Neural crest cell (in vitro differentiated cells): ENCODE data around the gene PIK3CD. TPM values are rescaled to one million over a fixed set of nuclear protein-coding genes. Genes with fewer than 3 reads are reported as not detected.
A peak's percentile ranks its signal among the peaks of the same experiment; 100 is the strongest.

Experiments
- DNase-seq: peaks from one replicate; pipeline ENCODE4 v3.0.0; 2021; ENCODE audit warnings: low read depth, mixed read lengths, low spot score
- H3K27ac Mint-ChIP-seq: one replicate; pipeline ENCODE4 v1.8.0; 2021; ENCODE audit warnings: mild to moderate bottlenecking, mixed read lengths; ENCODE audit not compliant: unreplicated experiment
- H3K27me3 Mint-ChIP-seq: 2 replicates; pipeline ENCODE4 v1.8.0; 2021; ENCODE audit warnings: low read depth, mild to moderate bottlenecking, mixed read lengths
- H3K36me3 Mint-ChIP-seq: 2 replicates; pipeline ENCODE4 v1.8.0; 2021; ENCODE audit warnings: low read depth, mild to moderate bottlenecking, mixed read lengths
- H3K4me1 Mint-ChIP-seq: 2 replicates; pipeline ENCODE4 v1.8.0; 2021; ENCODE audit warnings: mixed read lengths
- H3K4me3 Mint-ChIP-seq: one replicate; pipeline ENCODE4 v1.8.0; 2021; ENCODE audit warnings: mild to moderate bottlenecking, mixed read lengths
- H3K9me3 Mint-ChIP-seq: 2 replicates; pipeline ENCODE4 v1.8.0; 2021; ENCODE audit warnings: mixed read lengths
- total RNA-seq: library from RNA; stranded (reverse); gene quantifications from 2 replicates; pipeline ENCODE4 v1.2.1, GENCODE V29; 2021
- TF ChIP-seq, protein P1 (sequence below): fragments of 200-600 bp; sonication (generic); conservative IDR thresholded peaks from 2 replicates; pipeline ENCODE4 v1.5.0; 2021; ENCODE audit warnings: antibody characterized with exemption, mild to moderate bottlenecking

The PIK3CD gene
- total RNA-seq, 1 donor from 2014 or later, result 1.9 TPM

DNA sequence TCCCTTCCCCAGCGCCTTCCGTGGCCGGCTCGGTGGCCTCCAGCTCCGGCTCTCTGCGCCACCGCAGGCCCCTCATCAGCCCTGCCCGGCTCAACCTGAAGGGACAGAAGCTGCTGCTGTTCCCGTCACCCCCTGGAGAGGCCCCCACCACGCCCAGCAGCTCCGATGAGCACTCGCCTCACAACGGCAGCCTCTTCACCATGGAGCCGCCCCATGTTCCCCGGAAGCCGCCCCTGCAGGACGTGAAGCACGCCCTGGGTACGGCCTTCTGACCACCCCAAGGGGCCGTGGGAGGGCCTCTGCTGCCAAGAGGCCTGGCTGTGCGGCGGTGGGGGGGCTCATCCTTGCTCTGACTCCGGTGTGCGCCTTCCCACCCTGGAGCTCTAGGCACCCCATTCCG, 41.0 kb upstream of the PIK3CD start:
- TF ChIP-seq, protein P1, sequence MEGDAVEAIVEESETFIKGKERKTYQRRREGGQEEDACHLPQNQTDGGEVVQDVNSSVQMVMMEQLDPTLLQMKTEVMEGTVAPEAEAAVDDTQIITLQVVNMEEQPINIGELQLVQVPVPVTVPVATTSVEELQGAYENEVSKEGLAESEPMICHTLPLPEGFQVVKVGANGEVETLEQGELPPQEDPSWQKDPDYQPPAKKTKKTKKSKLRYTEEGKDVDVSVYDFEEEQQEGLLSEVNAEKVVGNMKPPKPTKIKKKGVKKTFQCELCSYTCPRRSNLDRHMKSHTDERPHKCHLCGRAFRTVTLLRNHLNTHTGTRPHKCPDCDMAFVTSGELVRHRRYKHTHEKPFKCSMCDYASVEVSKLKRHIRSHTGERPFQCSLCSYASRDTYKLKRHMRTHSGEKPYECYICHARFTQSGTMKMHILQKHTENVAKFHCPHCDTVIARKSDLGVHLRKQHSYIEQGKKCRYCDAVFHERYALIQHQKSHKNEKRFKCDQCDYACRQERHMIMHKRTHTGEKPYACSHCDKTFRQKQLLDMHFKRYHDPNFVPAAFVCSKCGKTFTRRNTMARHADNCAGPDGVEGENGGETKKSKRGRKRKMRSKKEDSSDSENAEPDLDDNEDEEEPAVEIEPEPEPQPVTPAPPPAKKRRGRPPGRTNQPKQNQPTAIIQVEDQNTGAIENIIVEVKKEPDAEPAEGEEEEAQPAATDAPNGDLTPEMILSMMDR, result no peak

DNA sequence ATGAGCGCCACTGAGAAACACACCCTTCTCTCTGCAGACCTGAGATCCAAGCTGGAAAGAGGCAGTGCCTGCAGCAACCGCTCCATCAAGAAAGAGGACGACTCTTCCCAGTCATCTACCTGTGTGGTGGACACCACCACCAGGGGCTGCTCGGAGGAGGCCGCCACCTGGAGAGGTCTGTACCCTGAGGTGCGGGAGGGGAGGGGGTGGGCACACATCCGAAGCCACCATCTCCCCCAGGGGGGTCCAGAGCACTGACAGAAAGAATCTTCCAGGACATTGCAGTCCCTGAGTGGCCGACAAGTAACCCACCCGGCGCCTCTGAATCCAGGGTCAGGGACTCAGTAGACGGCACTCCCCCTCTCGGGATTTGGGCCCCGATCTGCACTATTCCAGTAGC, 39.8 kb upstream of the PIK3CD start:
- H3K4me3 Mint-ChIP-seq, result no peak overlapping the region
- H3K27me3 Mint-ChIP-seq, result no peaks in the 10 kb centered on the region
- no peak overlapping the region for H3K27ac Mint-ChIP-seq
- TF ChIP-seq, protein P1, result no peak
- no peak for DNase-seq
- no peaks in the 10 kb centered on the region for H3K4me1 Mint-ChIP-seq
- H3K9me3 Mint-ChIP-seq, result no peaks in the 10 kb centered on the region
- H3K36me3 Mint-ChIP-seq, result no peaks in the 10 kb centered on the region

More for the DNA sequence above, 41.0 kb upstream of the PIK3CD start:
- H3K27me3 Mint-ChIP-seq, result no peaks in the 10 kb centered on the region
- no peaks in the 10 kb centered on the region for H3K4me1 Mint-ChIP-seq
- no peaks in the 10 kb centered on the region for H3K36me3 Mint-ChIP-seq
- no peak overlapping the region for H3K27ac Mint-ChIP-seq
- DNase-seq, result no peak
- no peak overlapping the region for H3K4me3 Mint-ChIP-seq
- no peaks in the 10 kb centered on the region for H3K9me3 Mint-ChIP-seq

DNA sequence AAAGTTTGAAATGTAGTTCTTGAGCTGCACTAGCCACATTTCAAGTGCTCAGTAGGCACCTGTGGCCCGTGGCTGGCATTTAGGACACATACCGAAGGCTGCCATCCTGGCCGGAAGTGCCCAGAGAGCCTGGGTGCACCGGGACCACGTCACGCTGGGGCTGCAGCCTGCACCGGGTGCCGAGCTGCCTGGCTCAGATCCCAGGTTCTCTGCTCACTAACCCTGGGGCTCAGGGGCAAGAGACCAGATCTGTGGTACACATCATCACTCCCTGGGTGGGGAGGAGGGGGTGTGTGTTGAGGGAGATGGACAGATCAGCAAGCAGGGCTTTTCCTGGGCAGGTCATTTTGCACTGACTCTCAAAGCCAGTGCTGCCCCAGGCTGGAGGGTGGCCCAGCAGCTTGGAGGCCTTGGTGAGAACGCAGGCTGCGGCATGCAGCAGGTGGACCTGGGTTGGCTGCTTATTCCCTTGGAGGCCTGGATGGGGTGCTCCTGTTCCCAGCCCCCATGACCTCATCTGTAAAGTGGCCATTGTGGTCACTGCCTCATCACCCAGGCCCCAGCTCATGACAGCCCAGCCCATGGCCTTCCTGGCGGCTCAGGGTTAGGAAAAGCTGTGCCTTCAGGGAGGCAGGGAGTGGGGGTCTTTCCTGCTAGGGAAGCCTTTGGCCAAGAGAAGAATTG, 39.2 kb upstream of the PIK3CD start:
- Mint-ChIP-seq H3K9me3 (no peaks in the 10 kb centered on the region), H3K36me3 (no peaks in the 10 kb centered on the region), H3K4me3 (no peak overlapping the region), H3K27ac (no peak overlapping the region), H3K27me3 (no peaks in the 10 kb centered on the region), H3K4me1 (no peaks in the 10 kb centered on the region)
- TF ChIP-seq, protein P1, result no peak
- no peak for DNase-seq

DNA sequence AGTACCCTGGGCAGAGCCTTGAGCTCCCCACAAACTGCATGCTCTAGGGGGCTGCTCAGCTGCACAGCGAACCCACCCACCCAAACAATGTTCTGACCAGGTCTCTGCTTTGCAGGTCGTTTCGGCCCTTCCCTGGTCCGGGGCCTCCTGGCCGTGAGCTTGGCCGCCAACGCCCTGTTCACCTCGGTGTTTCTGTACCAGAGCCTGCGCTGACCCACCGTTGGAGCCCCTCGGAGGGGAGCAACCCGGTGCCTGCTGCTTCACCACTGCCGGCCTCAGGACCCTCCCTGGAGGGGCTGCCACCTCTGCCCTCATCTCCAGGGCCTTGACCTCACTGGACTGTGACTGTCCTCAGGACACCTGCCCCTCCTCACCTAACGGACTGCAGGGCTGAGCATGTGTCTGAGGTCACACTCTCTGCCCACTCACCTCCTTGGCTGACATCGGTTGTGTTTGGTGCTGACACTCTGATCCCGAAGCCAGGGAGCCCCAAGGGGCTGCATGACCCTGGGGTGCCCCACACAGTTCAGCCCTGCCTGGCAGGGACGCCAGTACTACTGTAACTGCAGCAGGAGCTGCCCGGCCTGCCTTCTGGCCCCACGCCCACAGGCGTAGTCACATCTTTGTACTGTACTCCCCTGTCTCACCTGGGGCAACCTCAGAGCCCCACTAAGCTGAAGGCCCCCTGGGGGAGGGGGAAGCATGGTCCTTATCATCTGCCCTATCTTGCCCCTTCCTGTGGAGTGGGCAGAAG, 38.5 kb upstream of the PIK3CD start:
- no peaks in the 10 kb centered on the region for H3K36me3 Mint-ChIP-seq
- peak overlapping the region; percentile 27 for H3K27ac Mint-ChIP-seq
- no peaks in the 10 kb centered on the region for H3K4me1 Mint-ChIP-seq
- no peaks in the 10 kb centered on the region for H3K9me3 Mint-ChIP-seq
- DNase-seq, result no peak
- H3K4me3 Mint-ChIP-seq, result no peak overlapping the region
- TF ChIP-seq, protein P1, result no peak
- H3K27me3 Mint-ChIP-seq, result no peaks in the 10 kb centered on the region

DNA sequence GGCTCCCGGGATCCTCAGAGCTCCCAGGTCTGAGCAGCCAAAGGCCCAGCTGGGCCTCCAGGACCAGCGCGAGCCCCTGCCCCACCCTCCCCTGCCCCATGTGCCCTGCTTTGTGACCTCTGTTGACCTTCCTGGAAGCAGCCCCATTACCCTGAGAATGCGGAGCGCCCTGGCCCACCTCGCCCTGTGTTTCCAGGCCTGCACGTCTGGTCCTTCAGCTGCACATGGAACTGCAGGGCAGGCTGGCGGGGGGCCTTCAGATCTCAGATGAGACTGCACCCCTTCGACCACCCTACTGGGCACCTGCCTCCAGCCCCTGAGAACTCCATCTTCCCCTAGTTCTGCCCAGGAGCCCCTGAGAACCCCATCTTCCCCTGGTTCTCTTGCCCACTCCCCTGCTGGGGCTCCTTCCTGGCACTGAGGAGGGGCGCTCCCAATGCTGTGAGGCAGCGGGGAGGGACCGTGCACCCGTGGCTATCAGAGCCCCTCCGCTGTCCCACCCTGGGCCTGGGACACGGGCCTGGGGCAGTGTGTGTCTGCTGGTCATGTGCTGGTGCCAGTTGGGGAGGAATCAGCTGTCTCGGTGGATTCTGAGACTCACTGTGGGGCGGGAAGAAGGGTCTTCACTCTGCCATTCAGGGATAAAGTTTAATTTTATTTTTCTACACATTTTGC, 37.8 kb upstream of the PIK3CD start:
- Mint-ChIP-seq H3K36me3 (no peaks in the 10 kb centered on the region), H3K4me3 (no peak overlapping the region), H3K4me1 (no peaks in the 10 kb centered on the region), H3K27ac (no peak overlapping the region), H3K27me3 (peaks cover under 1% of the 10 kb centered on the region), H3K9me3 (no peaks in the 10 kb centered on the region)
- no peak for DNase-seq
- TF ChIP-seq, protein P1, result no peak
